ENCODE results near the gene MBD1. TPM values are rescaled to one million over a fixed set of nuclear protein-coding genes. Genes with fewer than 3 reads are reported as not detected.

The MBD1 gene
- total RNA-seq, 1 experiment from 2014 or later, result 53.4 TPM

GRCh38 chr18:50285071-50285470 is 3.7 kb upstream of the MBD1 start:
- no peak for DNase-seq (ENCODE audit: low spot score)
- Mint-ChIP-seq H3K4me3 (no peak overlapping the region), H3K4me1 (peaks cover 25% of the 10 kb centered on the region), H3K36me3 (peaks cover 37% of the 10 kb centered on the region), H3K9me3 (no peaks in the 10 kb centered on the region), H3K27ac (no peak overlapping the region), H3K27me3 (ENCODE audit: low read depth) (no peaks in the 10 kb centered on the region)
- ChIA-PET CTCF (no interaction called here), POLR2A (no interaction called here)
- TF ChIP-seq OVOL2 (CRISPR knock-in tag; IDR thresholded peaks at IDR 0.05; ENCODE audit: borderline replicate concordance) (no peak), ZMAT4 (CRISPR knock-in tag; IDR thresholded peaks at IDR 0.05) (no peak), ZBTB43 (CRISPR knock-in tag; IDR thresholded peaks at IDR 0.05) (no peak), STAT6 (CRISPR knock-in tag; conservative IDR thresholded peaks at IDR 0.05; ENCODE audit: low read depth) (no peak), ZNF121 (CRISPR knock-in tag; IDR thresholded peaks at IDR 0.05) (no peak), IRF1 (CRISPR knock-in tag; IDR thresholded peaks at IDR 0.05) (no peak), E2F1 (CRISPR knock-in tag; IDR thresholded peaks at IDR 0.05) (no peak), NFATC4 (CRISPR knock-in tag; IDR thresholded peaks at IDR 0.05) (no peak), NFE2L1 (CRISPR knock-in tag; IDR thresholded peaks at IDR 0.05) (no peak), ERG (CRISPR knock-in tag; IDR thresholded peaks at IDR 0.05) (no peak), CBFB (CRISPR knock-in tag; IDR thresholded peaks at IDR 0.05; ENCODE audit: low read depth) (no peak), SOX15 (CRISPR knock-in tag; IDR thresholded peaks at IDR 0.05) (no peak), AR (CRISPR knock-in tag; IDR thresholded peaks at IDR 0.05) (no peak), ARID4B (CRISPR knock-in tag; IDR thresholded peaks at IDR 0.05; ENCODE audit: borderline replicate concordance) (no peak), GABPB1 (CRISPR knock-in tag; IDR thresholded peaks at IDR 0.05) (no peak), IRF2 (CRISPR knock-in tag; IDR thresholded peaks at IDR 0.05; ENCODE audit: borderline replicate concordance, low read depth) (no peak)
- no peak for ATAC-seq

All from WTC11 (cell line).